ENCODE measurements around the gene FAM13A. TPM values are rescaled to one million over a fixed set of nuclear protein-coding genes. Genes with fewer than 3 reads are reported as not detected.
"Not testable (repeated sequence)": the region's sequence is repeated elsewhere in the genome, so short reads cannot be mapped to it uniquely, and the experiment has no call there.

The FAM13A gene
- total RNA-seq, 1 experiment from 2014 or later, result 22.3 TPM

DNA sequence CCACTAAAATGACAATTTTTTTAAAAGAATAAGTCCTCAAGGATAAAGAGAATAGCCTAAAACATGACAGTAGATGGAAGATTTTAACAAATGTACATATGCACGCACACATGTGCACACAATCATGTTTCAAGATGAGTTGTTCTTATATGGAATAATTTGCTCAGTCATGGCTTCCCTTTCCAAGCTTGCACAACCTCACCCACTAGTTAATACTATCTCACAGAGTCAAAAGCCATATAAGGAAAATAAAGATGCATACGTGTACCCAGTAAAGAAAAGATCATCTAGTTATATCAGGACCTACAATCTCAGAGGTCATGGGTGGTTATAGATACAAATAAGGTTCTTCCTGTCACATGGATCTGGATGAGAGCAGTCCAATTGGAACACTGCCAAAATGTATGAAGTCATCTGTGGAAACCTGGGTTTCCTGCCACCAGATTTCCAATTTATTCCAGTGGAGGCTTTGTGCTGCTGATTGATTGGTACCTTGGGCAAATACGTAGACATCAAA is 56.1 kb downstream of the FAM13A start:
- DNase-seq (ENCODE audit: low read depth), result peak; percentile 77

DNA sequence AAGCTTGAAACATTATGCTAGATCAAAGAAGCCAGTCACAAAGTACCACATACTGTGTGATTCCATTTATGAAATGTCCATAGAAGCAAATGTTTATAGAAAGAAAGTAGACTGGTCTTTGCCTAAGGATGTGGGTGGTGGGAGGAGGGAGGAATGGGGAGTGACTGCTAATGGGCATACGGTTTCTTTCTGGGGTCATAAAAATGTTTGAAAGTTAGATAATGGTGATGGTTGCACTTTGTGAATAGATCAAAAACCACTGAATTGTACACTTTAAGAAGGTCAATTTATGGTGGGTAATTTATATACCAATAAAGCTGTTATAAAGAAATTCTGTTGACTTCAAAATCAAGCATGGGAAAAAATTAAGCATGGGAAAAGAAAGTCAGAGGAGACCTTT is 56.6 kb downstream of the FAM13A start:
- DNase-seq (ENCODE audit: low read depth), result no peak

GRCh38 chr4:88999392-88999930 is 57.5 kb downstream of the FAM13A start:
- DNase-seq (ENCODE audit: low read depth), result no peak

DNA sequence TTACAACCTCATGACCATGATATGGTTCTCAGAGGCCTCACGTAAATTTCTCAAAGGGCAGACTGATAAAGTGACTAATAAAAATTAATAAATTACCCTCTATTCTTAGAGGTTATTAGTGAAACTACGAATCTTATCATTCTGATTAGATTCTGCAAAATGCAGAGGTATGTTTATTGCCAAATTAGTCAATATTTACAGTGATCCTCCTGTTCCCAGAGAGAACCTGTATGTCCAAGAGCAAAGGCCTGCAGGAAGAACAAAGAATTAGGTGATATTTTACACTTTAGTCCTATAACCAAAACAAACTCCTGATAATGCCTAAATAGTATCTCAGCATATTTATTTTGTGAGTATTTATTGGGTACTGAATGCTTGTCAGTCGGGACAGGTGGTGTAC is 58.1 kb downstream of the FAM13A start:
- no peak for DNase-seq (ENCODE audit: low read depth)

DNA sequence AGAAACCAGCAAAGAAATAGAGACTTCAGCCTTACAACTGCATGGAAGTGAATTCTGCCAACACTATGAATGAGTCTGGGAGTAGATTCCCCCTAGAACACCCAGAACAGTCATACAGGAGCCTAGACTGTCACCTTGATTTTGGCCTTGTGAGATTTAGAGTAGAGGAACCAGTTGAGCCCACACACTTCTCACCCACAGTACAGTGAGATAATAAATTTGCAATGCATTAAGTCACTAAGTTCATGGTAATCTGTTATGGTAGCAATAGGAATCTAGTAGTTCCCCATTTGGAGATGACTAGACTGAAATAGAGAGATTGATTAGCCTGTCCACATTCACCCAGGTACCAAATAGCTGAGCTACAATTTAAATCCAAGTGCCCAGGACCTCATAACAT is 59.0 kb downstream of the FAM13A start:
- no peak for DNase-seq (ENCODE audit: low read depth)

DNA sequence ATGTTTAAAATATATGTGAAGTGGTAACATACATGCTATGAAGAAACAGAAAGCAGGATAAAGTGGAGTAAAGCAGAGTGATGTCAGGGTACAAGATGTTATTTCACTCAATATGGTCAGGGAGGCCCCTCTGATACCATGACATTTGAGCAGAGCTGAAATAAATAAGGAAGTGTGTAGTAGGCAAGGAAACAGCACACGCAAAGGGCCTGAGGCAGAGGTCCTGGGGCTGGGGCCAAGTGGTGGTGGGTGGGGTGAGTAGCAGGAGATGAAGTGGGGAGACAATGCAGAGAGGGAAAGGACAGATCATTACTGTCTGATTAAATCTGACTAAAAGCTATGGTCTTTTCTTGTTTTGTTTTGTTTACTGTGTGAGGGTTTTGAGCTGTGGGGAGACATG is 61.1 kb downstream of the FAM13A start:
- DNase-seq (ENCODE audit: low read depth), result no peak

DNA sequence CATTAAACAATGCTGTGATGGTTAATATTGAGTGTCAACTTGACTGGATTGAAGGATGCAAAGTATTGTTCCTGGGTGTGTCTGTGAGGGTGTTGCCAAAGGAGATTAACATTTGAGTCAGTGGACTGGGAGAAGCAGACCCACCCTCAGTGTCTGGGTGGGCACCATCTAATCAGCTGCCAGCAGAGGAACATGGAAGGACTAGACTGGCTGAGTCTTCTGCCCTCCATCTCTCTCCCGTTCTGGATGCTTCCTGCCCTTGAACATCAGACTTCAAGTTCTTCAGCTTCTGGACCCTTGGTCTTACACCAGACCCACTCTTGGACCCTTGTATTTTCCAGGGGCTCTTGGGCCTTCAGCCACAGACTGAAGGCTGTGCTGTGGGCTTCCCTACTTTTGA is 61.7 kb downstream of the FAM13A start:
- DNase-seq (ENCODE audit: low read depth), result not testable (repeated sequence)

DNA sequence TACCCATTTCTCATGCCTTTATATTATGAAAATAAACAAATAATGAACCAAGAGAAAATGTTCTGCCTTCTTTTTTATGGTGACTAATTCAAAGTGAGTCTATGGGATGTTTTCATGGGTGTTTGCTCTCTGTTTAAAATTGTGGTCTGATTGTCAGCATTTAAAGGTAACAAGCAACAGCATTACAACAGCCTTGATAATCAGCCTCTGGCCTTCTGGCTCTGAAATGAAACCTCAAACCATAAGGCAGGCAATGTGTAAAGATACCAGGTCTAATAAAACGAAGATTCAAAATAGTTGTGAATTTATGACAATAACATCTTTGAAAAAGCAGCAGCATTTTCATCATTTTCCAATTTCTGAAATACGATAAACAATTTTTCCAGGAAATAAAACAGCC is 63.7 kb downstream of the FAM13A start:
- no peak for DNase-seq (ENCODE audit: low read depth)

- DNase-seq (ENCODE audit: low read depth), result no peak
Measured at GRCh38 chr4:88991746-88992145, 65.2 kb downstream of the FAM13A start.

DNA sequence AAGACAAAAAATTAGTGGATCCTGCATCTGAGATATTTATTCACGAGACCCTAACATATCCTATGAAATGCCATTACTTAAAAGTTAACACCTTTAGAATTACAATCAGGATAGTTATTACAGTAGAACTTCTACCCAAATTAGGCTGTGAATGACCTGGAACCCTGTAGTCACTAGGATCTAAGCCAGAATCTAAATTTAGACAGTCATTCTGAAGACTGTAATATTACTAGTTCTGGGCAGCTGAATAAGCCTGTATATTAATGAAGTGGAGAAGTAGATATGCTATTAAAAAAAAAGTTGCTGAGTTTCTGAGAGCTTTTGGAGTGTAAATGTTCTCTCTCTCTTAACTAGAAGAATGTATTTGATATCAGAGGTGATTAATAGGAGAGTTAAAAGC is 67.0 kb downstream of the FAM13A start:
- DNase-seq (ENCODE audit: low read depth), result peak; percentile 28

GRCh38 chr4:88985088-88985773 is 71.8 kb downstream of the FAM13A start:
- peak; percentile 90 for DNase-seq (ENCODE audit: low read depth)

DNA sequence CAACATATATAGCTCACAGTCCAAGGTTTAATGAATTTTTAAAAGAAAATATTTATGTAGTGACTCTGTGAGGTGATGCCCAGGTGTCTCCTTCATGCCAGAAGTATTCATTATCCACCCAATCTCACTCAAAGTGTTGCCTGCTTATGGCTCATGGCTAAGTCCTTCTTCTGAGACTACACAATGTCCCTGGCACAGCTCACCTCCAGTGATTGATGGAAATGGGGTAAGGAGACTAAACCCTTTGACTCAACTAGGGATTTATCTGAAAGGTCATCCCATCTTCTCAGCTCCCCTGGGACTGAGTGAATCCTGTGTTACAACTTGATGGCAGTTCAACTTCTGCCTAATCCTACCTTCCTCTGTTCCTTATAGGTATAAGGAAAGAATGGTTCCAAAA is 74.2 kb downstream of the FAM13A start:
- DNase-seq (ENCODE audit: low read depth), result no peak

DNA sequence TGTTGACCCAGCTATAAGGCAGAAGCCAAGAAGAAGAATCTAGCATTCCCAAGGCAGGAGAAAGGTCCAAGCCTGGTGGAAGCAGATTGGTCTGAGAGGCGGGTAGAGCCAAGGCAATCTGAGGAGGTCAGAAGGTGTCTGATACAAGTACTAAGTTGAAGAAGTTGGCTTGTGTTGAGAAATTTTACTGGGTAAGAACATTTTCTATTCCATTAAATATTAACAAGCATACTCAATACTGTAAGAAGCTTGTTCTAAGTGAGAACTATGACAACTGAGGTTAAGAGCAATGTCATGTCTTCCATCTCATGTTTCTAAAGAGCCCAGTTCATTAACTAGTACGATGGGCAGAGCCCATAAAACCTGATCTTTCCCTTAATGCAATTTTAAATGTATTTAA is 75.0 kb downstream of the FAM13A start:
- DNase-seq (ENCODE audit: low read depth), result no peak

- DNase-seq (ENCODE audit: low read depth), result no peak
Measured at GRCh38 chr4:88981556-88981955, 75.4 kb downstream of the FAM13A start.

- no peak for DNase-seq (ENCODE audit: low read depth)
Measured at GRCh38 chr4:88979276-88979675, 77.7 kb downstream of the FAM13A start.

GRCh38 chr4:88976775-88977035 is 80.3 kb downstream of the FAM13A start:
- DNase-seq (ENCODE audit: low read depth), result no peak

- no peak for DNase-seq (ENCODE audit: low read depth)
Measured at GRCh38 chr4:88975958-88976774, 80.8 kb downstream of the FAM13A start.

GRCh38 chr4:88971536-88971935 is 85.4 kb downstream of the FAM13A start:
- DNase-seq (ENCODE audit: low read depth), result no peak

DNA sequence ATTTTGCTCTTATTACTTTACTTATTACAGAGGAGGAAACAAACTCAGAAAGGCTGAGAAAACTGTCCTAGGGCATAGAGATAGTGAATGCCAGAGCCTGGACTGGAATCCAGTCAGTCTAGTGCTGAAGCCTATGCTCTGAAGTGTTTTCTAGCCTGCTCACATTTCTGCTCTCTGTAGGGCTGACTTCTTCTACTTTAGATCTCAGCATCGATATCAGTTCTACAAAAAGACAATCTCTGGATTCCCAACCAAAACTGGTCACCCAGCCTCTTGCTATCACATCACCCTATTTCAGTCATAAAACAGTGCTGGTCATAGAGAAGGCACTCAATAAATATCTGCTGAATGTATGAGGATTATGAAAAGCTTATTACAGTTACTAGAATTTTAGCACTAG is 87.2 kb downstream of the FAM13A start:
- no peak for DNase-seq (ENCODE audit: low read depth)

DNA sequence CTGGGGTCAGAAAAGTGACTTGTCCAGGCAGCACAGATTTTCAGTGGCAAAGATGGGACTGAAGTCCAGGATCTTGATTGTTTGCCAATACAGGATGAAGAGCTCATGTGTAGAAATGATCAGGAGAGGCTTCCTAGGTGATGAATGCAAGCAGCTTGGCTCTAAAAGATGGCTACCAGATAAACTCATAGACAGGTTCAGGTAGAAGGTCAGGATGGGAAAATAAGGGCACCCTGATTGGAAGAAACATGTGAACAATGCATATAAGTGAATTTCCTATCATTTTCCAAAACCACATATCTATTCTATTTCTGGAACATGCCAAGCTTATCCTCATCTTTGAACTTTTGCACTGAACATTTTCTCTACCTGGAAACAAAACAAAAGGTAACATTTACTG is 87.7 kb downstream of the FAM13A start:
- DNase-seq (ENCODE audit: low read depth), result no peak

GRCh38 chr4:88967883-88968331 is 89.1 kb downstream of the FAM13A start:
- DNase-seq (ENCODE audit: low read depth), result no peak

GRCh38 chr4:88965053-88965452 is 91.9 kb downstream of the FAM13A start:
- peak; percentile 42 for DNase-seq (ENCODE audit: low read depth)

DNA sequence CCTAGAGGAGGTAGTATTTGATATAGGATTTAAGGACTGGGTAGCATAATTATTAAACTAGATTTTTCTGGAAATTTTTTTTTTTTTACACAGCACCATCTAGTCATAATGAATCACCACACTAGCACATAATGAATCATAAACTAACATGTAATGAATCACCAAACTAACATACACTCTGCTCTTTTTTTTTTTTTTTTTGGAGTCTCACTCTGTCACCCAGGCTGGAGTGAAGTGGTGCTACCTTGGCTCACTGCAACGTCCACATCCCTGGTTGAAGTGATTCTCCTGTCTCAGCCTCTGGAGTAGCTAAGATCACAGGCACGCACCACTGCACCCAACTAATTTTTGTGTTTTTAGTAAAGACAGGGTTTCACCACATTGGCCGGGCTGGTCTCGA is 92.5 kb downstream of the FAM13A start:
- DNase-seq (ENCODE audit: low read depth), result peak; percentile 83
